ENCODE data around the gene NKAIN1. TPM values are rescaled to one million over a fixed set of nuclear protein-coding genes. Genes with fewer than 3 reads are reported as not detected.
A peak's percentile ranks its signal among the peaks of the same experiment; 100 is the strongest.

The NKAIN1 gene
- total RNA-seq, 1 donor from 2014 or later = 263 TPM

DNA sequence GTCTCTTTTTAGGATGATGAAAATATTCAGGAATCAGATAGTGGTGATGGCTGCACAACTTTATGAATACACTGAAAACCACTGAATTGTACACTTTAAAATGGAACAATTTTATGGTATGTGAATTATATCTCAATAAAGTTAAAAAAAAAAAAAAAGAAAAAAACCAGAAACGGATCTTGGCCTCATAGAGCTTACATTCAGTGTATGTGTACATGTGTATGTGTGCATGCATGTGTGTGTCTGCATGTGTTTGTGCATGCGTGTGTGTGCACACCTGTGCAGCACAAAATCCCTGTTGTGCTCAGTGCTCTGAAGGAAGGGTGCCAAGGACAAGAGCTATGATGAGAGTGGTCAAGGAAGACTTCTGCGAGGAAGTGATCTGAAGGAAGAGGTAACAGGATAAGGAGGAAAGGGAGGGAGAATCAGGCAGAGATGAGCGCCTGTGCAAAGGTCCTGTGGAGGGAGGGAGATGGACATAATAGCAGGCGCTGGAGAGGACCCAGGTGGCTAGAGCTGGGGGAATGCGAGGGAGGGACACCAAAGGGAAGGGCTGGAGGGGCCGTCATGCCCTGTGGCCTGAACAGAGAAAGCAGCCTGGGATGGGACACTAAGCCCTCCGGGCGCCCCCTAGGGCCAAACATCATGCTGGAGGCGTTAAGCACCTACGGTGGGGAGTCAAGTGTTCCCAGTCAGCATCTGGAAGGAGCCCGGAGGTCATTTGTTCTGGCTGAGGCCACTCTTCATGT lies 25.2 kb downstream of the NKAIN1 start:
- H3K36me3 Mint-ChIP-seq (ENCODE audit: unreplicated experiment) = peaks cover 8% of the 10 kb centered on the region
- H3K27ac Mint-ChIP-seq (ENCODE audit: unreplicated experiment) = peak overlapping the region; percentile 18
- TF ChIP-seq, protein P1, sequence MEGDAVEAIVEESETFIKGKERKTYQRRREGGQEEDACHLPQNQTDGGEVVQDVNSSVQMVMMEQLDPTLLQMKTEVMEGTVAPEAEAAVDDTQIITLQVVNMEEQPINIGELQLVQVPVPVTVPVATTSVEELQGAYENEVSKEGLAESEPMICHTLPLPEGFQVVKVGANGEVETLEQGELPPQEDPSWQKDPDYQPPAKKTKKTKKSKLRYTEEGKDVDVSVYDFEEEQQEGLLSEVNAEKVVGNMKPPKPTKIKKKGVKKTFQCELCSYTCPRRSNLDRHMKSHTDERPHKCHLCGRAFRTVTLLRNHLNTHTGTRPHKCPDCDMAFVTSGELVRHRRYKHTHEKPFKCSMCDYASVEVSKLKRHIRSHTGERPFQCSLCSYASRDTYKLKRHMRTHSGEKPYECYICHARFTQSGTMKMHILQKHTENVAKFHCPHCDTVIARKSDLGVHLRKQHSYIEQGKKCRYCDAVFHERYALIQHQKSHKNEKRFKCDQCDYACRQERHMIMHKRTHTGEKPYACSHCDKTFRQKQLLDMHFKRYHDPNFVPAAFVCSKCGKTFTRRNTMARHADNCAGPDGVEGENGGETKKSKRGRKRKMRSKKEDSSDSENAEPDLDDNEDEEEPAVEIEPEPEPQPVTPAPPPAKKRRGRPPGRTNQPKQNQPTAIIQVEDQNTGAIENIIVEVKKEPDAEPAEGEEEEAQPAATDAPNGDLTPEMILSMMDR (IDR thresholded peaks at IDR 0.05; ENCODE audit: partially characterized antibody, unreplicated experiment) = no peak
- H3K27me3 Mint-ChIP-seq (ENCODE audit: unreplicated experiment) = peaks cover 21% of the 10 kb centered on the region
- H3K4me1 Mint-ChIP-seq (ENCODE audit: low read depth, unreplicated experiment) = peaks cover 44% of the 10 kb centered on the region
- H3K4me3 Mint-ChIP-seq (ENCODE audit: unreplicated experiment) = no peak overlapping the region
- peaks cover 17% of the 10 kb centered on the region for H3K9me3 Mint-ChIP-seq (ENCODE audit: unreplicated experiment)
- no peak for DNase-seq

DNA sequence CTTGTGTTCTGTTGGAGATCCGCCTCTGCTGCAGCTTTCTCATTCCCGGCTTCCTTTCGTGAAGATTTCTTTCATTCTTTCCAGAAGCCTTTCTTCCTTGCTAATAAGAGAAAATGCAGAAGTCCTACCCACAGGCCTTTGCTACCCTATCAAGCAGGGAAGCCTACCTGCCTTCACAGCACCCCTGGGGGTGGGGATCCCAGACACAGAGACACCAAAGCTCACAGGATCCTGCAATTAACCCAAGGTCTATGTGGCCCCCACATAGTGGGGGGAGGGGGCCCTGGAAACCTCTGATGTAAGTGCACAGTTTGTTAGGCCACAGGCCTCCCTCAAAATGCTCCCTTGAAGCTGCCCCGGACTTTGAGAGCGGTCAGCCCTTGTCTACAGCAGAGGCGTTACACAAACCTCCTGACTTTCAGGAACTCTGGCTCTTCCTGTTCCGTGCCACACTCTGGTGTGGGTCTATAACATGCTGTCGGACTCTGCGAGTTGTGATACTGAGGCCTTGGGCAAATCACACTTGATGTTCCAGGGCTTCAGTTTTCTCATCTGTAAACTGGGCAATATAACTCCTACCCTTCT lies 31.2 kb downstream of the NKAIN1 start:
- Mint-ChIP-seq H3K9me3 (ENCODE audit: unreplicated experiment) (peaks cover 10% of the 10 kb centered on the region), H3K4me3 (ENCODE audit: unreplicated experiment) (no peak overlapping the region), H3K4me1 (ENCODE audit: low read depth, unreplicated experiment) (peaks cover 37% of the 10 kb centered on the region), H3K27ac (ENCODE audit: unreplicated experiment) (no peak overlapping the region), H3K36me3 (ENCODE audit: unreplicated experiment) (peaks cover 8% of the 10 kb centered on the region), H3K27me3 (ENCODE audit: unreplicated experiment) (peaks cover 3% of the 10 kb centered on the region)
- no peak for DNase-seq
- TF ChIP-seq, protein P1 (IDR thresholded peaks at IDR 0.05; ENCODE audit: partially characterized antibody, unreplicated experiment) = no peak

DNA sequence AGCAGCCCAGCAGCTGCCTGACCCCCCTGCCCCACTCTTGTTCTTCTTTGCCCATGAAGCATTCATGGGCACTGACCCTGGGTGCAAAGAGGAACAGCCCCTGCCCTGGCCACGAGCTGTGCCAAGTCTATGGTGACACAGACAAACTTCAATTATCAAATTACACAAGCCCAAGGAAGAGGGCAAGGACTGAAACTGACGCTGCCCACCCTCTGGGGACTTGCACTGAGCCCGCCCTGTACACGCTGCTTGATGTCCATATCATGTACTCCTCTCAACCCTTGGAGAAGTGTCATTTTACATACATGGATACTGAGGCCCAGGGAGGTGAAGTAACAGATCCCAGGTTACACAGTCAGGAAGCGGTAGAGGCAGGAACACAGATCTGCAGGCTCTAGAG lies 32.1 kb downstream of the NKAIN1 start:
- no peak for DNase-seq
- TF ChIP-seq, protein P1 (IDR thresholded peaks at IDR 0.05; ENCODE audit: partially characterized antibody, unreplicated experiment) = no peak
- Mint-ChIP-seq H3K36me3 (ENCODE audit: unreplicated experiment) (peaks cover 8% of the 10 kb centered on the region), H3K9me3 (ENCODE audit: unreplicated experiment) (peaks cover 9% of the 10 kb centered on the region), H3K27me3 (ENCODE audit: unreplicated experiment) (peaks cover 5% of the 10 kb centered on the region), H3K27ac (ENCODE audit: unreplicated experiment) (no peak overlapping the region), H3K4me1 (ENCODE audit: low read depth, unreplicated experiment) (peaks cover 39% of the 10 kb centered on the region), H3K4me3 (ENCODE audit: unreplicated experiment) (no peak overlapping the region)

DNA sequence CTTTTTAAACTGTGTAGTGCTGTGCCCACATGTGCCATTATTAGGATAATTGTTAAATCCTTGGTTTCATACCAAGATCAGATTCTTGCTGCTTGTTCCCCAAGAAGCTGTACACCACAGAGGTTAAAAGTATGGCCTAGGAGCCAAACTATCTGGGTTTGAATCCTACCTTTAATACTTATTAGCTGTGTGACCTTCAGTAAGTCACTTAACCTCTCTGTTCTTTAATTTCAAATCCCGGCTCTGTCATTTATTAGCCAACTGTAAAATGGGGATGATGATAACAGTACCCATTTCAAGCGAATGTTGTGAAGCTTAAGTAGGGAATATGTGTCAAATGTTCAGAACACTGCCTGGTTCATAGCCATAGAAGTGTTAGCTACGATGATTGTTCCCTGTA lies 32.6 kb downstream of the NKAIN1 start:
- peaks cover 10% of the 10 kb centered on the region for H3K9me3 Mint-ChIP-seq (ENCODE audit: unreplicated experiment)
- H3K36me3 Mint-ChIP-seq (ENCODE audit: unreplicated experiment) = peaks cover 8% of the 10 kb centered on the region
- H3K4me3 Mint-ChIP-seq (ENCODE audit: unreplicated experiment) = no peak overlapping the region
- peaks cover 40% of the 10 kb centered on the region for H3K4me1 Mint-ChIP-seq (ENCODE audit: low read depth, unreplicated experiment)
- DNase-seq = no peak
- TF ChIP-seq, protein P1 (IDR thresholded peaks at IDR 0.05; ENCODE audit: partially characterized antibody, unreplicated experiment) = no peak
- H3K27me3 Mint-ChIP-seq (ENCODE audit: unreplicated experiment) = peaks cover 8% of the 10 kb centered on the region
- peak overlapping the region; percentile 17 for H3K27ac Mint-ChIP-seq (ENCODE audit: unreplicated experiment)

DNA sequence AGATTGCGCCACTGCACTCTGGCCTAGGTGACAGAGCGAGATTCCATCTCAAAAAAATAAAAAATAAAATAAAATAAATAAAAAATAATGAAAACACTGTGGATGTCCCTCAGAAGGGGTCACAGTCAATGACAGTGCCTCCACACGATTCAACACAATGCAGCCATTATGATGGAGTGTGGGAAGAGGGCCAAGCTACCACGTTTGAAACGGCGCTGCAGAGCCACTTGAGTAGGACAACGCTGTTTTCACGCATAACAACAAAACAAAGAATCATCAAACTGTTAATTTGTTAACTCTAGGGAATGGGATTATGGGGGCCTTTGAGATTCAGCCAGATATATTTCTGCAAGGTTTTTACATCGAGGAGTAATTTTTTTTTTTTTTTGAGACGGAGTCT lies 36.5 kb downstream of the NKAIN1 start:
- peaks cover 51% of the 10 kb centered on the region for H3K4me1 Mint-ChIP-seq (ENCODE audit: low read depth, unreplicated experiment)
- peak overlapping the region; percentile 77 for H3K27ac Mint-ChIP-seq (ENCODE audit: unreplicated experiment)
- no peak for DNase-seq
- H3K36me3 Mint-ChIP-seq (ENCODE audit: unreplicated experiment) = no peaks in the 10 kb centered on the region
- H3K4me3 Mint-ChIP-seq (ENCODE audit: unreplicated experiment) = peak overlapping the region; percentile 64
- TF ChIP-seq, protein P1 (IDR thresholded peaks at IDR 0.05; ENCODE audit: partially characterized antibody, unreplicated experiment) = no peak
- peaks cover 32% of the 10 kb centered on the region for H3K9me3 Mint-ChIP-seq (ENCODE audit: unreplicated experiment)
- peaks cover 29% of the 10 kb centered on the region for H3K27me3 Mint-ChIP-seq (ENCODE audit: unreplicated experiment)
